HFF-Myc (cell line): ENCODE results near the gene TANGO6.

Source experiments
- DNase-seq: peaks from one replicate; pipeline ENCODE4 v3.0.0-alpha.2; 2011; ENCODE audit warnings: low read depth; ENCODE audit errors: extremely low read depth
- H3K4me3 ChIP-seq: replicated peaks from 2 replicates; pipeline ENCODE4 v1.5.1; 2011; ENCODE audit warnings: low read depth, mild to moderate bottlenecking, control low read depth, low read length
- TF ChIP-seq, protein P1 (sequence below): IDR thresholded peaks from 2 replicates; pipeline ENCODE4 v1.5.1; 2012; ENCODE audit warnings: mild to moderate bottlenecking, low read depth, low read length, control low read depth; ENCODE audit errors: missing control alignments

Gene TANGO6

GRCh38 chr16:69113216-69113615 lies 269.9 kb downstream of the TANGO6 start:
- DNase-seq: no peak
- TF ChIP-seq, protein P1, sequence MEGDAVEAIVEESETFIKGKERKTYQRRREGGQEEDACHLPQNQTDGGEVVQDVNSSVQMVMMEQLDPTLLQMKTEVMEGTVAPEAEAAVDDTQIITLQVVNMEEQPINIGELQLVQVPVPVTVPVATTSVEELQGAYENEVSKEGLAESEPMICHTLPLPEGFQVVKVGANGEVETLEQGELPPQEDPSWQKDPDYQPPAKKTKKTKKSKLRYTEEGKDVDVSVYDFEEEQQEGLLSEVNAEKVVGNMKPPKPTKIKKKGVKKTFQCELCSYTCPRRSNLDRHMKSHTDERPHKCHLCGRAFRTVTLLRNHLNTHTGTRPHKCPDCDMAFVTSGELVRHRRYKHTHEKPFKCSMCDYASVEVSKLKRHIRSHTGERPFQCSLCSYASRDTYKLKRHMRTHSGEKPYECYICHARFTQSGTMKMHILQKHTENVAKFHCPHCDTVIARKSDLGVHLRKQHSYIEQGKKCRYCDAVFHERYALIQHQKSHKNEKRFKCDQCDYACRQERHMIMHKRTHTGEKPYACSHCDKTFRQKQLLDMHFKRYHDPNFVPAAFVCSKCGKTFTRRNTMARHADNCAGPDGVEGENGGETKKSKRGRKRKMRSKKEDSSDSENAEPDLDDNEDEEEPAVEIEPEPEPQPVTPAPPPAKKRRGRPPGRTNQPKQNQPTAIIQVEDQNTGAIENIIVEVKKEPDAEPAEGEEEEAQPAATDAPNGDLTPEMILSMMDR: no peak
- no peak overlapping the region for H3K4me3 ChIP-seq

GRCh38 chr16:69114346-69114975 lies 271.1 kb downstream of the TANGO6 start:
- TF ChIP-seq, protein P1: no peak
- no peak overlapping the region for H3K4me3 ChIP-seq
- no peak for DNase-seq

- DNase-seq: no peak
These were observed 271.6 kb downstream of the TANGO6 start for GRCh38 chr16:69114976-69115355.

GRCh38 chr16:69115361-69115760 lies 272.0 kb downstream of the TANGO6 start:
- TF ChIP-seq, protein P1: no peak
- DNase-seq: no peak
- H3K4me3 ChIP-seq: no peak overlapping the region

More at GRCh38 chr16:69114976-69115355, 271.6 kb downstream of the TANGO6 start:
- H3K4me3 ChIP-seq: no peak overlapping the region
- TF ChIP-seq, protein P1: no peak

- H3K4me3 ChIP-seq: no peak overlapping the region
- TF ChIP-seq, protein P1: no peak
- no peak for DNase-seq
These were observed 272.5 kb downstream of the TANGO6 start for GRCh38 chr16:69115837-69116236.

- TF ChIP-seq, protein P1: no peak
- no peak for DNase-seq
- no peak overlapping the region for H3K4me3 ChIP-seq
These were observed 273.0 kb downstream of the TANGO6 start for GRCh38 chr16:69116256-69116875.

GRCh38 chr16:69116906-69117305 lies 273.6 kb downstream of the TANGO6 start:
- no peak overlapping the region for H3K4me3 ChIP-seq
- TF ChIP-seq, protein P1: no peak
- no peak for DNase-seq
